Parathyroid adenoma (tissue), 2 donors: ENCODE data around the gene CD2AP.

Experiments used
- H2AFZ ChIP-seq: fragments of 300-600 bp; sonication (generic); one replicate; pipeline ENCODE4 v1.7.0; 2017; ENCODE audit warnings: antibody characterized with exemption, mild to moderate bottlenecking
- H3K27ac ChIP-seq: fragments of 300-600 bp; sonication (generic); one replicate; pipeline ENCODE4 v1.7.0; 2017
- H3K27me3 ChIP-seq: fragments of 300-600 bp; sonication (generic); one replicate; pipeline ENCODE4 v1.7.0; 2017; ENCODE audit warnings: low read length; ENCODE audit not compliant: control insufficient read depth, insufficient read depth
- H3K36me3 ChIP-seq: fragments of 300-600 bp; sonication (generic); one replicate; pipeline ENCODE4 v1.7.0; 2017; ENCODE audit warnings: low read length; ENCODE audit not compliant: control insufficient read depth, insufficient read depth
- H3K4me1 ChIP-seq: fragments of 300-600 bp; sonication (generic); one replicate; pipeline ENCODE4 v1.7.0; 2017; ENCODE audit warnings: control low read depth
- H3K4me2 ChIP-seq: fragments of 300-600 bp; sonication (generic); one replicate; pipeline ENCODE4 v1.7.0; 2017; ENCODE audit warnings: low read length
- H3K4me3 ChIP-seq: fragments of 300-600 bp; sonication (generic); one replicate; pipeline ENCODE4 v1.7.0; 2017; ENCODE audit warnings: low read depth, low read length
- H3K79me2 ChIP-seq: fragments of 300-600 bp; sonication (generic); one replicate; pipeline ENCODE4 v1.7.0; 2017; ENCODE audit warnings: control low read depth
- H3K9ac ChIP-seq: fragments of 300-600 bp; sonication (generic); one replicate; pipeline ENCODE4 v1.7.0; 2017; ENCODE audit warnings: mild to moderate bottlenecking
- H3K9me3 ChIP-seq: fragments of 300-600 bp; sonication (generic); one replicate; pipeline ENCODE4 v1.7.0; 2017; ENCODE audit warnings: low read length; ENCODE audit not compliant: control insufficient read depth
- CTCF ChIP-seq: fragments of 300-600 bp; sonication (generic); IDR thresholded peaks from one replicate; pipeline ENCODE4 v1.7.0; 2017; ENCODE audit warnings: antibody characterized with exemption, mild to moderate bottlenecking
- donor health status: primary hyperparathyroidism.

Gene CD2AP

GRCh38 chr6:47598367-47598766 is 120.8 kb downstream of the CD2AP start:
- H2AFZ ChIP-seq: no peak overlapping the region
- no peaks in the 10 kb centered on the region for H3K4me1 ChIP-seq

GRCh38 chr6:47599512-47599911 is 121.9 kb downstream of the CD2AP start:
- H3K27me3 ChIP-seq: no peaks in the 10 kb centered on the region
- H2AFZ ChIP-seq: no peak overlapping the region
- H3K27ac ChIP-seq: no peak overlapping the region
- no peak overlapping the region for H3K4me2 ChIP-seq
- no peaks in the 10 kb centered on the region for H3K36me3 ChIP-seq
- H3K9ac ChIP-seq: no peak overlapping the region
- no peak overlapping the region for H3K4me3 ChIP-seq
- H3K79me2 ChIP-seq: no peaks in the 10 kb centered on the region
- TF ChIP-seq CTCF: no peak
- H3K4me1 ChIP-seq: no peaks in the 10 kb centered on the region
- H3K9me3 ChIP-seq: no peaks in the 10 kb centered on the region

More at GRCh38 chr6:47598367-47598766, 120.8 kb downstream of the CD2AP start:
- Histone ChIP-seq H3K79me2 (no peaks in the 10 kb centered on the region), H3K27ac (no peak overlapping the region), H3K36me3 (no peaks in the 10 kb centered on the region), H3K4me3 (no peak overlapping the region), H3K4me2 (no peak overlapping the region), H3K9me3 (no peaks in the 10 kb centered on the region), H3K9ac (no peak overlapping the region), H3K27me3 (no peaks in the 10 kb centered on the region)
- TF ChIP-seq CTCF: no peak

- Histone ChIP-seq H3K4me2 (no peak overlapping the region), H2AFZ (no peak overlapping the region), H3K9me3 (no peaks in the 10 kb centered on the region), H3K27me3 (no peaks in the 10 kb centered on the region), H3K79me2 (no peaks in the 10 kb centered on the region), H3K4me1 (no peaks in the 10 kb centered on the region), H3K9ac (no peak overlapping the region), H3K36me3 (no peaks in the 10 kb centered on the region), H3K27ac (no peak overlapping the region), H3K4me3 (no peak overlapping the region)
- TF ChIP-seq CTCF: no peak
Measured at GRCh38 chr6:47603227-47603626, 125.6 kb downstream of the CD2AP start.

- Histone ChIP-seq H3K4me3 (no peak overlapping the region), H3K79me2 (no peaks in the 10 kb centered on the region), H3K27ac (no peak overlapping the region), H3K27me3 (no peaks in the 10 kb centered on the region), H3K4me1 (no peaks in the 10 kb centered on the region), H3K9me3 (no peaks in the 10 kb centered on the region), H3K36me3 (no peaks in the 10 kb centered on the region), H3K9ac (no peak overlapping the region), H2AFZ (no peak overlapping the region), H3K4me2 (no peak overlapping the region)
- no peak for TF ChIP-seq CTCF
Measured at GRCh38 chr6:47603995-47604394, 126.4 kb downstream of the CD2AP start.

- H2AFZ ChIP-seq: no peak overlapping the region
- no peak overlapping the region for H3K4me2 ChIP-seq
- no peaks in the 10 kb centered on the region for H3K27me3 ChIP-seq
- no peak overlapping the region for H3K27ac ChIP-seq
- H3K36me3 ChIP-seq: no peaks in the 10 kb centered on the region
- H3K9ac ChIP-seq: no peak overlapping the region
- H3K4me1 ChIP-seq: peaks cover under 1% of the 10 kb centered on the region
- no peak for TF ChIP-seq CTCF
- H3K79me2 ChIP-seq: no peaks in the 10 kb centered on the region
- H3K9me3 ChIP-seq: no peaks in the 10 kb centered on the region
- no peak overlapping the region for H3K4me3 ChIP-seq
Measured at GRCh38 chr6:47621838-47622449, 144.4 kb downstream of the CD2AP start.
